GM21723 (cell line): ENCODE measurements around the gene PGA3.
"Not testable (repeated sequence)": the region's sequence is repeated elsewhere in the genome, so short reads cannot be mapped to it uniquely, and the experiment has no call there.

ENCODE experiments used
- ATAC-seq: cut with Tn5 transposase; IDR thresholded peaks from one replicate; pipeline ENCODE4 v1.9.1; 2021; ENCODE audit warnings: mild to moderate bottlenecking, moderate library complexity; ENCODE audit not compliant: unreplicated experiment

PGA3 gene

GRCh38 chr11:61170566-61170965 is 32.7 kb upstream of the PGA3 start:
- no peak for ATAC-seq

DNA sequence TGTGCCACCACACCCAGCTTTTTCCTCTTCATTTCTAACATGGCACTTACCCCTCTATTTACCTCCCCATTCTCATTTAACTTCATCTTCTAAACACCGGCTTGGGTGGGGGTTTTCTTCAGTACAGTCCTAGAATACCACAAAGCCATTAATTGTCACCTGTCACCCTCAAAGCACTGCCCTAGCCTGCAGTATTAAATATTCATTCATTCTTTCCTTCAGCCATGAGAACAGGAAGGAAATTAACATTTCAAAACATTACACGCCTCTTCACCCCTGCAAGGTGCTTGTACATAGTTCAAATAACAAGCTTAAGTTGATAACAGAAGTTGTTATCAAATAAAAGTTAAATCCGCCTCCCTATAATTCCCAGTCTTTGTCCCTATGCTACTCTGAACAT is 31.4 kb upstream of the PGA3 start:
- no peak for ATAC-seq

- no peak for ATAC-seq
These were observed 31.0 kb upstream of the PGA3 start for GRCh38 chr11:61172356-61172755.

DNA sequence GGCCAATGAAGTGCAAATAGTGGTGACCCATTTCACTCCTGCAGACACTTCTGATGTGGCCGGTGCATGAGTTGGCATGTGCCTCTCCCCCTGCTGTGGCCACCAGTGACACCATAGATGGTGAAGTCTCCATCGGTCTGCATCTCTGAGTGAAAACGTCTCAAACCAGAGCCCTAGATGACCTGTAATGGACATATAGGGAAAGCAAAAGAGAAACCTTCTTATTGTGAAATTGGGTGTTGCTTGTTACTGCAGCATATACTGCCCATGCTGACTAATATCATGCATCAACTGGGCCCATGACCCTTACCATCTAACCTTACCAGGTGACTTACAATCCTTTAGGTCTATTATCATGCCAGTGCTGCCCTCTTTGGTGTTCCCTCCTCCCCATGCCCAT is 30.4 kb upstream of the PGA3 start:
- ATAC-seq: no peak

GRCh38 chr11:61173456-61173855 is 29.9 kb upstream of the PGA3 start:
- ATAC-seq: no peak

- no peak for ATAC-seq
These were observed 29.0 kb upstream of the PGA3 start for GRCh38 chr11:61174273-61174672.

DNA sequence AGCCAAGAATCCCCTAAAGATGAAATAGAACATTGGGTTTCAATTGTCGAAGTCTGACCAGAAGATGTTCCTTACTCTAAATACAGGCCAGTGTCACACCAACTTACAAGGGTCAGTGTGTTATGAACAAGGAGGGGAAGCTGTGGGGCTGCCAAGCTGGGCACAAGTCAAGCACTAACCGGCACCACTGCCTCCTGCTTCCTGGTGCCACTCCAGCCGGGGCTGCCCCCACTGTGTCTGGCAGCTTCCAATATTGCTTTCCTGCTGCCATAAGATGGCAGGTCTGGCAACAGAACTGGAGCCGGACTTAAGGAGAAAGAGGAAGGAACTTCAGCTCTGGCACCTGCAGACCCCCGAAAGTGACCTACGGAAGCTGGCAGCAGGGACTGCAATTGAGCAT is 28.4 kb upstream of the PGA3 start:
- ATAC-seq: no peak

- ATAC-seq: no peak
These were observed 26.9 kb upstream of the PGA3 start for GRCh38 chr11:61176446-61176845.

DNA sequence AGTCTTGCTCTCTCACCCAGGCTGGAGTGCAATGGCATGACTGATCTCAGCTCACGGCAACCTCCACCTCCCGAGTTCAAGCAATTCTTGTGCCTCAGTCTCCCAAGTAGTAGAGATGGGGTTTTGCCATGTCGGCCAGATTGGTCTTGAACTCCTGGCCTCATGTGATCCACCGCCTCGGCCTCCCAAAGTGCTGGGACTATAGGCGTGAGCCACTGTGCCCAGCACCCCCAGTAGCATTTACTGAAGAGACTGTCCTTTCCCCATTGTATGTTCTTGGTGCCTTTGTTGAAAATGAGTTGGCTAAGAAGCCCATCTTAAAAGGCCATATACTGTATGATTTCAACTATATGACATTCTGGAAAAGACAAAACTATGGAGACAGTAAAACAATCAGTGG is 23.1 kb upstream of the PGA3 start:
- ATAC-seq: not testable (repeated sequence)

DNA sequence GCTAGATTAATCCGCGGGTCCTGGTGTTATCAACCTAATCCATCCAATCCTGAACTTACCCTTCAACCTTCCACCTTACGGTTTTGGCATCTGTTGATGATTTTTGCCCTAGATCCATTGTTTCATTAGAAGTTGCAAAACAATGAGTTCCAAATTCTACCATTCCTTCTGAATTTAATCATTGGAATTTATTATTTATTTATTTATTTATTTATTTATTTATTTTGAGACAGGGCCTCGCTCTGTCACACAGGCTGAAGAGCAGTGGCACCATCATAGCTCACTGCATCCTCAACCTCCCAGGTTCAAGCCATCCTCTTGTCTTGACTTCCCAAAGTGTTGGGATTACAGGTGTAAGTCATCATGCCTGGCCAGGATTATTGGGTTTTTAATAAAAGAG is 21.8 kb upstream of the PGA3 start:
- no peak for ATAC-seq

DNA sequence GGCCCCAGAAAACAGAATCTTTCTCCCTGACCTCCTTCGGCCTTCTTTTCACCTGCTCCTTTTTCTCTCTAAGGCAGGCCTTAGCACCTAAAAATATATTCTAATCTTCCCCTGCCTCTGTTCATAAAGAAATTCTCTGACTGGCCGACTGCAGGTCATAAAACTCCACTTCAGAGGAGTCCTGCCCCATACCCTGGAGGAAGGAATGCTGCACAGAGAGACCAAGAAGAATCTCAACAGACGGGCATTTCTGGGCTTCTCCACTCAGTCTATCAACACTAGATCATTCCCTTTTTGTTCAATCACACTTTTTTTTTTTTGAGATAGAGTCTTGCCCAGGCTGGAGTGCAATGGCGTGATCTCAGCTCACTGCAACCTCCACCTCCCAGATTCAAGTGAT is 19.7 kb upstream of the PGA3 start:
- ATAC-seq: no peak

DNA sequence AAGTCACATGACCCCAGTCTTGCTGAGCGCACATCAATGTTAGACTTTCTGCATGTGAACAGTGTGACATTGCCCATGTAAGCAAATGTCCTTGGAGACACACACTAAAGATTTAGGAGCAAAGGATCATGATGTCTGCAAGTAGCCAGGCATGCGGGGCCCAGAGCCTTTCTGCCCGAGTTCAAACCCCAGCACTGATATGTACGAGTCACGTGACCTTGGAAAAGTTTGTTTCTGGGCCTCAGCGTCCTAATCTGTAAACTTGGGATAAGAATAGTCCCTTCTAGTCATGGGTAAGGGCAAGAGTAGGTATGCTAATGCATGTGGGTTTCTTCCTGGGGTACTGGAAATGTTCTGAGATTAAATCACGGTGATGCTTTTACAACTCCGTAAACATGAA is 16.8 kb upstream of the PGA3 start:
- no peak for ATAC-seq

DNA sequence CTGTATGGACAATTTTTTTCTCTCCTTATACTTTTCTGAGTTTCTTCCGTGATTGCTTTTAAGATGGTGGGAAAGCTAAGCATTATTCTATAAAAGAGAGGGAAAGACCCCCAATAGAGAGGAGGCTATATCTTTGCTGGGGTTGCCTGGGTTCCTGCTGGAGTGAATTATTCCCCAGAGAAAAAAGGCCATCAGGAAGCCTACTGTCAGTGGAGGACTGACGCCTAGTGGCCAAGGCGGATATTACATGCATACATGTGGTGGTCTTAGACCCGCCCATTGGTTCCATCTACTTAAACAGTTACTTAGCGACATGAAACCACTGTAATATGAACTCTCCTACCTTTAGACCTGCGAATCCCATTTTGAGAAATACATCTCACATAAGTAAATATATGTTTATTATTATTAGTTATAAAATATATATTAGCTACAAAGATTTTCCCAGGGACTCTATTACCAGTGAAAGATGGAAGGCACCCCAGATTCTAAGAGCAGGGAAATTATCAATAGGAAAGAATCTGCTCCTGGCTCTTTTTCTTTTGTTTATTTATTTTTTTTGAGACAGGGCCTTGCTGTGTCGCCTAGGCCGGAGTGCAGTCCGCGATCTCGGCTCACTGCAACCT is 15.7 kb upstream of the PGA3 start:
- no peak for ATAC-seq

GRCh38 chr11:61189933-61190332 is 13.4 kb upstream of the PGA3 start:
- ATAC-seq: no peak

GRCh38 chr11:61193596-61193995 is 9.7 kb upstream of the PGA3 start:
- no peak for ATAC-seq

DNA sequence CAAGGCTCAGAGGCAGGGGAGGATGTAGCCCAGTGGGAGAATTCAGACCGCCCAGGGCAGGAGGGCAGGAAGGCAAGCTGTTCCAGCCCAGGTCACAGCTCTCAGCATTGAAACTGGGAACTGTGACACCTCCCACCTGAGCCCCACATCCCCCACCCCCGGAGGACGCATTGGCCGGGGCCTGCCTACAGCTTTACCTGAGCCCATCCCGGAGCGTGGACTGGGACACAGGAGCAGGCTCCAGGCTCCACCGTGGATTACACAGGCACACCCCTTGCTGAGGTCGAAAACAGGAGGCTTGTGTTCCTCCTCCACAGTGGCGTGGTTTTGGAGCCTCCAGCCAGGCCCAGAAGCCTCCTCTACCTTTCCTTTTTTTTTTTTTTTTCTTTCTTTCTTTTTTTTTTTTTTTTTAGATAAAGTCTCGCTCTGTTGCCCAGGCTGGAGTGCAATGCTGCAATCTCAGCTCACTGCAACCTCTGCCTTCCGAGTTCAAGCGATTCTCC is 9.1 kb upstream of the PGA3 start:
- no peak for ATAC-seq

- ATAC-seq: no peak
These were observed 8.2 kb upstream of the PGA3 start for GRCh38 chr11:61194981-61195695.

DNA sequence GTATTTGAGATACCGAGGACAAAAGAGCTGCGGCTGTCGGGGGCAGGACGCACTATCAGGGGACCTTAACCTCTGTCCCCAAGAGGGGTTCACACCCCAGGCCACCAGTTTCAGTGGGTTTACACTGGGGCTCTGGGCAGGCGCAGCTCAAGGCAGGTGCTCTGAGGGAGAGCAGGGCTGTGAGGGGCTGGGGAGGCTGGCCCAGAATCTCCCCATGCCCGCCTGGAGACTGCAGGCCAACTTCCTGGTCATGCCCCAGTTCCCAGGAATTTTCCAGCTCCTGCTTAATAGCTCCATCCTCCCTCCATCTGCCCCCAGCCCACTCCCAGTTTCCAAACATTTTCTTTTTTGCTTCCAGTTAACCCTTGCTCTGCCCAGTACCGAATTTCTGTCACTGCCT is 7.6 kb upstream of the PGA3 start:
- ATAC-seq: no peak

- ATAC-seq: no peak
These were observed 5.0 kb upstream of the PGA3 start for GRCh38 chr11:61198361-61198760.

- ATAC-seq: no peak
These were observed 4.3 kb upstream of the PGA3 start for GRCh38 chr11:61198948-61199523.

DNA sequence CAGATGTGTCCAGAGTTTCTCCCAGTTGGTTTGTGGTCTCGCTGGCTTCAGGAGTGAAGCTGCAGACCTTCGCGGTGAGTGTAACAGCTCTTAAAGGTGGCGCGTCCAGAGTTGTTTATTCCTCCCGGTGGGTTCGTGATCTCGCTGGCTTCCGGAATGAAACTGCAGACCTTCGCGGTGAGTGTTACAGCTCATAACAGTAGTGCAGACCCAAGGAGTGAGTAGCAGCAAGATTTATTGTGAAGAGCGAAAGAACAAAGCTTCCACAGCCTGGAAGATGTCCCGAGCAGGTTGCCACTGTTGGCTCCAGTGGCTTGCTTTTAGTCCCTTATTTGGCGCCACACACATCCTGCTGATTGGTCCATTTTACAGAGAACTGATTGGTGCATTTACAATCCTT is 1.8 kb upstream of the PGA3 start:
- no peak for ATAC-seq

DNA sequence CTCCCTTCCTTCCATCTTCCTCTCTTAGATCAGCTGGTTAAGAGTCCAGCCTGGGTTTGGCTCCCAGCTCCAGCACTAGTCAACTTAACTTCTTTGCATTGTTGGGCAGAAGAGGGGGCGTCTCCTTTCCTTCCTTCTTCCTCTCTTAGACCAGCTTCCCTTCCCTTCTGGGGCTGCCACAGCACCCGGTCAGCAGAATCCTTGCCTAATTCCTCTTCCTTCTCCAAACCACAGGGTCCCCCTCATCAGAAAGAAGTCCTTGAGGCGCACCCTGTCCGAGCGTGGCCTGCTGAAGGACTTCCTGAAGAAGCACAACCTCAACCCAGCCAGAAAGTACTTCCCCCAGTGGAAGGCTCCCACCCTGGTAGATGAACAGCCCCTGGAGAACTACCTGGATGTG is 558 bp downstream of the PGA3 start:
- ATAC-seq: not testable (repeated sequence)
